ENCODE measurements around the gene PLCL1. TPM values are rescaled to one million over a fixed set of nuclear protein-coding genes. Genes with fewer than 3 reads are reported as not detected.

PLCL1 gene
- polyA plus RNA-seq, 5 donors = 6.4 to 13.6 (median 11.5) TPM

- DNase-seq = no peak
Measured at GRCh38 chr2:197883354-197884032, 79.1 kb downstream of the PLCL1 start.

GRCh38 chr2:197884252-197884651 is 79.9 kb downstream of the PLCL1 start:
- no peak for DNase-seq

GRCh38 chr2:197885126-197885525 is 80.7 kb downstream of the PLCL1 start:
- no peak for DNase-seq

GRCh38 chr2:197885587-197885986 is 81.2 kb downstream of the PLCL1 start:
- DNase-seq = no peak

GRCh38 chr2:197888321-197888720 is 83.9 kb downstream of the PLCL1 start:
- DNase-seq = no peak

GRCh38 chr2:197889041-197889440 is 84.6 kb downstream of the PLCL1 start:
- no peak for DNase-seq

- no peak for DNase-seq
Measured at GRCh38 chr2:197890168-197890567, 85.8 kb downstream of the PLCL1 start.

GRCh38 chr2:197891897-197892442 is 87.6 kb downstream of the PLCL1 start:
- DNase-seq = no peak

- no peak for DNase-seq
Measured at GRCh38 chr2:197893403-197894177, 89.2 kb downstream of the PLCL1 start.

GRCh38 chr2:197894751-197895274 is 90.4 kb downstream of the PLCL1 start:
- DNase-seq = no peak

- no peak for DNase-seq
Measured at GRCh38 chr2:197897960-197898678, 93.7 kb downstream of the PLCL1 start.

- no peak for DNase-seq
Measured at GRCh38 chr2:197904446-197904845, 100.1 kb downstream of the PLCL1 start.

- DNase-seq = no peak
Measured at GRCh38 chr2:197908156-197908555, 103.8 kb downstream of the PLCL1 start.

- DNase-seq = no peak
Measured at GRCh38 chr2:197908990-197909776, 104.8 kb downstream of the PLCL1 start.

- no peak for DNase-seq
Measured at GRCh38 chr2:197911667-197912066, 107.3 kb downstream of the PLCL1 start.

GRCh38 chr2:197913084-197913483 is 108.7 kb downstream of the PLCL1 start:
- peak; percentile 41 to 56 for DNase-seq

GRCh38 chr2:197914778-197915177 is 110.4 kb downstream of the PLCL1 start:
- no peak for DNase-seq

- DNase-seq = no peak
Measured at GRCh38 chr2:197915548-197916265, 111.3 kb downstream of the PLCL1 start.

GRCh38 chr2:197919487-197919886 is 115.1 kb downstream of the PLCL1 start:
- DNase-seq = no peak

GRCh38 chr2:197920088-197920487 is 115.7 kb downstream of the PLCL1 start:
- DNase-seq = no peak

Measured in right lung (tissue), 5 donors.